GM12878 (cell line): ENCODE measurements around the gene ZSCAN4. TPM values are rescaled to one million over a fixed set of nuclear protein-coding genes. Genes with fewer than 3 reads are reported as not detected.

Source experiments
- ATAC-seq: fragments of 200-7000 bp; cut with Tn5 transposase; 3 replicates; pipeline ENCODE4 v1.9.1; 2020; ENCODE audit warnings: mild to moderate bottlenecking, moderate library complexity
- BruUV-seq: library from RNA; stranded (reverse); fragments of 400-500 nt; replicated peaks from 2 replicates; lab custom pipeline; 2021; lab: Mats Ljungman, UMichigan
- CTCF ChIA-PET: fragments of 300-600 bp; sonication (Branson Sonifier 250); formaldehyde crosslinking; extraction: SDS; loops from one replicate; lab custom pipeline; 2021; ENCODE audit warnings: inconsistent platforms; lab: Yijun Ruan, JAX
- POLR2A ChIA-PET: fragments of 350-600 bp; formaldehyde crosslinking; extraction: SDS; loops from one replicate; lab custom pipeline; 2021; ENCODE audit warnings: inconsistent platforms; lab: Charles Lee
- RAD21 ChIA-PET: fragments of 300-600 bp; sonication (Branson Sonifier 250); formaldehyde crosslinking; loops from one replicate; lab custom pipeline; 2023; ENCODE audit warnings: antibody characterized with exemption; ENCODE audit not compliant: unreplicated experiment; lab: Charles Lee
- SMC1A ChIA-PET: fragments of 300-600 bp; sonication (Branson Sonifier 250); formaldehyde crosslinking; loops from one replicate; lab custom pipeline; 2023; ENCODE audit not compliant: unreplicated experiment, uncharacterized antibody; lab: Charles Lee
- DNase-seq: peaks from one replicate; pipeline ENCODE4 v3.0.0-alpha.2; 2011; ENCODE audit warnings: low read depth, low spot score
- FAIRE-seq: peaks from 3 replicates; lab custom pipeline; 2011; peaks lifted over from hg19 to GRCh38; lab: Jason Lieb, UNC
- H2AFZ ChIP-seq: 2 replicates; pipeline ENCODE4 v1.6.0; 2011; ENCODE audit warnings: low read depth, low read length, control low read depth; ENCODE audit not compliant: control insufficient read depth
- H3K27ac ChIP-seq: 2 replicates; pipeline ENCODE4 v1.5.1; 2011; ENCODE audit warnings: control low read depth; ENCODE audit not compliant: control insufficient read depth, insufficient read depth
- H3K27me3 ChIP-seq, 2 experiments: replicated peaks in 1 of 2; 2 replicates each; pipeline versions ENCODE4 v1.6.0 to v1.6.1; 2011; ENCODE audit warnings: low read length in 1 of 2; ENCODE audit not compliant: control insufficient read depth in 2 of 2, insufficient read depth in 2 of 2
- H3K36me3 ChIP-seq, 2 experiments: 2 replicates each; pipeline ENCODE4 v1.5.1; 2011; ENCODE audit warnings: low read length in 1 of 2; ENCODE audit not compliant: control insufficient read depth in 2 of 2, insufficient read depth in 2 of 2
- H3K4me1 ChIP-seq: 2 replicates; pipeline ENCODE4 v1.6.1; 2011; ENCODE audit warnings: mild to moderate bottlenecking, low read length, moderate library complexity, mixed read lengths; ENCODE audit not compliant: control insufficient read depth, insufficient read depth
- H3K4me2 ChIP-seq: 2 replicates; pipeline ENCODE4 v1.6.0; 2011; ENCODE audit warnings: control low read depth; ENCODE audit not compliant: control insufficient read depth, insufficient read depth
- H3K4me3 ChIP-seq: fragments of 200-600 bp; sonication (generic); 2 replicates; pipeline ENCODE4 v1.5.1; 2016
- H3K79me2 ChIP-seq: 2 replicates; pipeline ENCODE4 v1.6.0; 2011; ENCODE audit warnings: low read length; ENCODE audit not compliant: control insufficient read depth, insufficient read depth
- H3K9ac ChIP-seq: 2 replicates; pipeline ENCODE4 v1.8.0; 2011; ENCODE audit warnings: low read length, control low read depth, mixed read lengths; ENCODE audit not compliant: control insufficient read depth, insufficient read depth
- H3K9me3 ChIP-seq: replicated peaks from 3 replicates; pipeline ENCODE4 v1.5.1; 2011; ENCODE audit warnings: mild to moderate bottlenecking, low read length; ENCODE audit not compliant: control insufficient read depth, insufficient read depth
- H4K20me1 ChIP-seq: 2 replicates; pipeline ENCODE4 v1.6.0; 2011; ENCODE audit not compliant: control insufficient read depth, insufficient read depth
- CBFB ChIP-seq: IDR thresholded peaks from 2 replicates; pipeline ENCODE4 v1.6.1; 2016; ENCODE audit warnings: antibody characterized with exemption, low read depth
- HDGF ChIP-seq: fragments of 450-650 bp; IDR thresholded peaks from 2 replicates; pipeline ENCODE4 v1.6.1; 2016; ENCODE audit warnings: antibody characterized with exemption
- KDM1A ChIP-seq: fragments of 200-600 bp; sonication (generic); IDR thresholded peaks from 2 replicates; pipeline ENCODE4 v1.6.1; 2016; ENCODE audit warnings: borderline replicate concordance
- NFYA ChIP-seq: IDR thresholded peaks from 2 replicates; pipeline ENCODE4 v1.6.1; 2011; ENCODE audit warnings: low read depth, mild to moderate bottlenecking, low read length, improper control_type of control experiment, borderline replicate concordance
- NFYB ChIP-seq: IDR thresholded peaks from 2 replicates; pipeline ENCODE4 v1.6.1; 2011; ENCODE audit warnings: low read depth, mild to moderate bottlenecking, low read length, improper control_type of control experiment, moderate library complexity; ENCODE audit not compliant: insufficient read depth
- PAX8 ChIP-seq: fragments of 450-650 bp; IDR thresholded peaks from 2 replicates; pipeline ENCODE4 v1.6.1; 2017; ENCODE audit warnings: mild to moderate bottlenecking, moderate library complexity
- RCOR1 ChIP-seq: conservative IDR thresholded peaks from 2 replicates; pipeline ENCODE4 v1.6.1; 2012; ENCODE audit warnings: low read depth, low read length, improper control_type of control experiment
- SP1 ChIP-seq: IDR thresholded peaks from one replicate; pipeline ENCODE4 v1.6.1; 2011; ENCODE audit warnings: low read depth, low read length
- STAT1 ChIP-seq: fragments of 450-650 bp; conservative IDR thresholded peaks from 2 replicates; pipeline ENCODE4 v1.6.1; 2014; ENCODE audit warnings: antibody characterized with exemption, mild to moderate bottlenecking
- TCF7 ChIP-seq: IDR thresholded peaks from 2 replicates; pipeline ENCODE4 v1.6.1; 2014; ENCODE audit warnings: antibody characterized with exemption, borderline replicate concordance
- whole genome bisulfite sequencing: methylation state at CpG from one replicate; pipeline ENCODE4 v1.1.6; 2016; ENCODE audit warnings: low lambda C conversion rate; ENCODE audit not compliant: insufficient replicate concordance, insufficient coverage; ENCODE audit errors: missing lambda C conversion rate; 5-methylcytosine and 5-hydroxymethylcytosine counted together
- in situ Hi-C: fragments of 300-500 bp; cut with MboI; formaldehyde crosslinking; loops from 9 replicates; pipeline ENCODE4 v1.14.3; 2018; ENCODE audit warnings: mixed read lengths
- intact Hi-C: fragments of 100-400 bp; cut with micrococcal nuclease; formaldehyde crosslinking; loops from one replicate; pipeline ENCODE4 v1.14.2; 2022; ENCODE audit not compliant: unreplicated experiment
- polyA plus RNA-seq, 11 experiments: library from polyadenylated mRNA; depleted of rRNA in 4 of 11; unstranded in 6 of 11; stranded (reverse) in 5 of 11; fragments of >200 nt; fragmentation: Nextera tagmentation in 4 of 11; fragmentation: Illumina TruSeq in 1 of 11; extraction: Ambion mirVana in 4 of 11; extraction: Trizol in 1 of 11; gene quantifications; 1 replicate in 1 of 11; 2 replicates in 10 of 11; pipeline versions ENCODE4 v1.2.1 to v1.2.3, GENCODE V29; 2011 to 2016; ENCODE audit warnings: inconsistent platforms in 2 of 11, missing spikeins in 2 of 11, low read depth in 1 of 11
- total RNA-seq, 4 experiments: library from RNA; depleted of rRNA in 3 of 4; stranded (reverse); fragments of >200 nt in 3 of 4; fragmentation: Illumina TruSeq in 1 of 4; extraction: Trizol in 1 of 4; gene quantifications; 2 replicates each; pipeline versions ENCODE4 v1.2.1 to v1.2.3, GENCODE V29; 2013 to 2021
- TF ChIP-seq, protein P1 (sequence below): fragments of 450-650 bp; IDR thresholded peaks from 2 replicates; pipeline ENCODE4 v1.6.1; 2017; ENCODE audit warnings: antibody characterized with exemption, mild to moderate bottlenecking, moderate library complexity
- TF ChIP-seq, protein P2 (sequence below): fragments of 450-650 bp; IDR thresholded peaks from 2 replicates; pipeline ENCODE4 v1.6.1; 2017; ENCODE audit warnings: mild to moderate bottlenecking, low read depth, inconsistent platforms; ENCODE audit not compliant: poor library complexity, severe bottlenecking
- TF ChIP-seq, protein P3 (sequence below): IDR thresholded peaks from 2 replicates; pipeline ENCODE4 v1.6.1; 2011; ENCODE audit warnings: low read depth, low read length, improper control_type of control experiment, borderline replicate concordance
- TF ChIP-seq, protein P4 (sequence below): fragments of 450-650 bp; conservative IDR thresholded peaks from 2 replicates; pipeline ENCODE4 v1.6.1; 2017; ENCODE audit warnings: mild to moderate bottlenecking, moderate library complexity
- TF ChIP-seq, protein P5 (sequence below): IDR thresholded peaks from 2 replicates; pipeline ENCODE4 v1.6.1; 2012; ENCODE audit warnings: low read depth, low read length, improper control_type of control experiment

ZSCAN4 gene
- total and polyA plus RNA-seq, 10 of the 15 experiments (the other 5 are each of a cell fraction or from before 2014, with no cell fraction given), result 0.04 to 0.10 (median 0.06) TPM; not detected in 7

DNA sequence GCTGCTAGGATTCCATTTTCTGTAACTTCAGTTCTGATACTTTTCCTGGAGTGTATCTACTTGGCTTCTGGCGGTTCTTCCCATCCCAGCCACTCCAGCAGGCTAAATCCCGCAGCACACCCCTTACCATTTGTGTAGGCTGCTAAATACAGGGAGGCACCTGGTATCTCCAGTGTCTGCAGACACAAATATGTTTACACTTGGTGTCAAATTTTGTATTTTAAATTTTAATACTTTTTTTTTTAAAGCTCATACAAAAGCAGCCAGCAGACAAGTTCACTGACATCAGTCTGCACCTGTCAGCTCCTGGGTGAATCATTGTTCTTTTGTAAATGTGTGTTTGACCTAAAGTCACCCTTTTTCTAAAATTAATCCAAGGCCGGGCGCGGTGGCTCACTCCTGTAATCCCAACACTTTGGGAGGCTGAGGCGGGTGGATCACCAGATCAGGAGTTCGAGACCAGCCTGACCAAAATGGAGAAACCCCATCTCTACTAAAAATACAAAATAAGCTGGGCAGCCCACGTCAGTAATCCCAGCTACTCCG lies 3.4 kb upstream of the ZSCAN4 start:
- H3K4me1 ChIP-seq, result no peaks in the 10 kb centered on the region
- no peak overlapping the region for H3K9ac ChIP-seq
- no peaks in the 10 kb centered on the region for H4K20me1 ChIP-seq
- ATAC-seq (no peak), FAIRE-seq (no peak), DNase-seq (no peak)
- intact Hi-C loops, result no loop called here
- no peak overlapping the region for H3K4me3 ChIP-seq
- no peak overlapping the region for H3K4me2 ChIP-seq
- H2AFZ ChIP-seq, result no peak overlapping the region
- no peak overlapping the region for H3K27ac ChIP-seq
- H3K79me2 ChIP-seq, result no peaks in the 10 kb centered on the region
- no peaks in the 10 kb centered on the region for H3K36me3 ChIP-seq
- H3K9me3 ChIP-seq, result no peaks in the 10 kb centered on the region; the same call in 2 of the 3 replicates
- 61% methylated on average over 9 of the region's 9 CpGs for WGBS
- ChIA-PET RAD21 (no interaction called here), SMC1A (no interaction called here), POLR2A (no interaction called here), CTCF (no interaction called here)
- H3K27me3 ChIP-seq, result no peaks in the 10 kb centered on the region; a peak in 1 of 4 replicates
- no TSS peak for BruUV-seq
- in situ Hi-C loops, result no loop called here
- TF ChIP-seq RCOR1 (no peak), KDM1A (no peak), TCF7 (no peak), STAT1 (no peak), NFYB (no peak), CBFB (no peak), SP1 (no peak), PAX8 (no peak), NFYA (no peak), HDGF (no peak)
- TF ChIP-seq, protein P1, sequence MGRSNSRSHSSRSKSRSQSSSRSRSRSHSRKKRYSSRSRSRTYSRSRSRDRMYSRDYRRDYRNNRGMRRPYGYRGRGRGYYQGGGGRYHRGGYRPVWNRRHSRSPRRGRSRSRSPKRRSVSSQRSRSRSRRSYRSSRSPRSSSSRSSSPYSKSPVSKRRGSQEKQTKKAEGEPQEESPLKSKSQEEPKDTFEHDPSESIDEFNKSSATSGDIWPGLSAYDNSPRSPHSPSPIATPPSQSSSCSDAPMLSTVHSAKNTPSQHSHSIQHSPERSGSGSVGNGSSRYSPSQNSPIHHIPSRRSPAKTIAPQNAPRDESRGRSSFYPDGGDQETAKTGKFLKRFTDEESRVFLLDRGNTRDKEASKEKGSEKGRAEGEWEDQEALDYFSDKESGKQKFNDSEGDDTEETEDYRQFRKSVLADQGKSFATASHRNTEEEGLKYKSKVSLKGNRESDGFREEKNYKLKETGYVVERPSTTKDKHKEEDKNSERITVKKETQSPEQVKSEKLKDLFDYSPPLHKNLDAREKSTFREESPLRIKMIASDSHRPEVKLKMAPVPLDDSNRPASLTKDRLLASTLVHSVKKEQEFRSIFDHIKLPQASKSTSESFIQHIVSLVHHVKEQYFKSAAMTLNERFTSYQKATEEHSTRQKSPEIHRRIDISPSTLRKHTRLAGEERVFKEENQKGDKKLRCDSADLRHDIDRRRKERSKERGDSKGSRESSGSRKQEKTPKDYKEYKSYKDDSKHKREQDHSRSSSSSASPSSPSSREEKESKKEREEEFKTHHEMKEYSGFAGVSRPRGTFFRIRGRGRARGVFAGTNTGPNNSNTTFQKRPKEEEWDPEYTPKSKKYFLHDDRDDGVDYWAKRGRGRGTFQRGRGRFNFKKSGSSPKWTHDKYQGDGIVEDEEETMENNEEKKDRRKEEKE, result no peak
- TF ChIP-seq, protein P2, sequence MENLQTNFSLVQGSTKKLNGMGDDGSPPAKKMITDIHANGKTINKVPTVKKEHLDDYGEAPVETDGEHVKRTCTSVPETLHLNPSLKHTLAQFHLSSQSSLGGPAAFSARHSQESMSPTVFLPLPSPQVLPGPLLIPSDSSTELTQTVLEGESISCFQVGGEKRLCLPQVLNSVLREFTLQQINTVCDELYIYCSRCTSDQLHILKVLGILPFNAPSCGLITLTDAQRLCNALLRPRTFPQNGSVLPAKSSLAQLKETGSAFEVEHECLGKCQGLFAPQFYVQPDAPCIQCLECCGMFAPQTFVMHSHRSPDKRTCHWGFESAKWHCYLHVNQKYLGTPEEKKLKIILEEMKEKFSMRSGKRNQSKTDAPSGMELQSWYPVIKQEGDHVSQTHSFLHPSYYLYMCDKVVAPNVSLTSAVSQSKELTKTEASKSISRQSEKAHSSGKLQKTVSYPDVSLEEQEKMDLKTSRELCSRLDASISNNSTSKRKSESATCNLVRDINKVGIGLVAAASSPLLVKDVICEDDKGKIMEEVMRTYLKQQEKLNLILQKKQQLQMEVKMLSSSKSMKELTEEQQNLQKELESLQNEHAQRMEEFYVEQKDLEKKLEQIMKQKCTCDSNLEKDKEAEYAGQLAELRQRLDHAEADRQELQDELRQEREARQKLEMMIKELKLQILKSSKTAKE, result no peak
- TF ChIP-seq, protein P3, sequence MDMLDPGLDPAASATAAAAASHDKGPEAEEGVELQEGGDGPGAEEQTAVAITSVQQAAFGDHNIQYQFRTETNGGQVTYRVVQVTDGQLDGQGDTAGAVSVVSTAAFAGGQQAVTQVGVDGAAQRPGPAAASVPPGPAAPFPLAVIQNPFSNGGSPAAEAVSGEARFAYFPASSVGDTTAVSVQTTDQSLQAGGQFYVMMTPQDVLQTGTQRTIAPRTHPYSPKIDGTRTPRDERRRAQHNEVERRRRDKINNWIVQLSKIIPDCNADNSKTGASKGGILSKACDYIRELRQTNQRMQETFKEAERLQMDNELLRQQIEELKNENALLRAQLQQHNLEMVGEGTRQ, result no peak
- TF ChIP-seq, protein P4, sequence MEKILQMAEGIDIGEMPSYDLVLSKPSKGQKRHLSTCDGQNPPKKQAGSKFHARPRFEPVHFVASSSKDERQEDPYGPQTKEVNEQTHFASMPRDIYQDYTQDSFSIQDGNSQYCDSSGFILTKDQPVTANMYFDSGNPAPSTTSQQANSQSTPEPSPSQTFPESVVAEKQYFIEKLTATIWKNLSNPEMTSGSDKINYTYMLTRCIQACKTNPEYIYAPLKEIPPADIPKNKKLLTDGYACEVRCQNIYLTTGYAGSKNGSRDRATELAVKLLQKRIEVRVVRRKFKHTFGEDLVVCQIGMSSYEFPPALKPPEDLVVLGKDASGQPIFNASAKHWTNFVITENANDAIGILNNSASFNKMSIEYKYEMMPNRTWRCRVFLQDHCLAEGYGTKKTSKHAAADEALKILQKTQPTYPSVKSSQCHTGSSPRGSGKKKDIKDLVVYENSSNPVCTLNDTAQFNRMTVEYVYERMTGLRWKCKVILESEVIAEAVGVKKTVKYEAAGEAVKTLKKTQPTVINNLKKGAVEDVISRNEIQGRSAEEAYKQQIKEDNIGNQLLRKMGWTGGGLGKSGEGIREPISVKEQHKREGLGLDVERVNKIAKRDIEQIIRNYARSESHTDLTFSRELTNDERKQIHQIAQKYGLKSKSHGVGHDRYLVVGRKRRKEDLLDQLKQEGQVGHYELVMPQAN, result no peak
- TF ChIP-seq, protein P5, sequence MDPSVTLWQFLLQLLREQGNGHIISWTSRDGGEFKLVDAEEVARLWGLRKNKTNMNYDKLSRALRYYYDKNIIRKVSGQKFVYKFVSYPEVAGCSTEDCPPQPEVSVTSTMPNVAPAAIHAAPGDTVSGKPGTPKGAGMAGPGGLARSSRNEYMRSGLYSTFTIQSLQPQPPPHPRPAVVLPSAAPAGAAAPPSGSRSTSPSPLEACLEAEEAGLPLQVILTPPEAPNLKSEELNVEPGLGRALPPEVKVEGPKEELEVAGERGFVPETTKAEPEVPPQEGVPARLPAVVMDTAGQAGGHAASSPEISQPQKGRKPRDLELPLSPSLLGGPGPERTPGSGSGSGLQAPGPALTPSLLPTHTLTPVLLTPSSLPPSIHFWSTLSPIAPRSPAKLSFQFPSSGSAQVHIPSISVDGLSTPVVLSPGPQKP, result no peak
